GM19397 (cell line): Measurements from ENCODE around the gene EREG.
"Not testable (repeated sequence)": the region's sequence is repeated elsewhere in the genome, so short reads cannot be mapped to it uniquely, and the experiment has no call there.

Experiments used
- ATAC-seq: cut with Tn5 transposase; IDR thresholded peaks from one replicate; pipeline ENCODE4 v1.9.1; 2021; ENCODE audit warnings: mild to moderate bottlenecking, moderate library complexity; ENCODE audit not compliant: unreplicated experiment

EREG gene

DNA sequence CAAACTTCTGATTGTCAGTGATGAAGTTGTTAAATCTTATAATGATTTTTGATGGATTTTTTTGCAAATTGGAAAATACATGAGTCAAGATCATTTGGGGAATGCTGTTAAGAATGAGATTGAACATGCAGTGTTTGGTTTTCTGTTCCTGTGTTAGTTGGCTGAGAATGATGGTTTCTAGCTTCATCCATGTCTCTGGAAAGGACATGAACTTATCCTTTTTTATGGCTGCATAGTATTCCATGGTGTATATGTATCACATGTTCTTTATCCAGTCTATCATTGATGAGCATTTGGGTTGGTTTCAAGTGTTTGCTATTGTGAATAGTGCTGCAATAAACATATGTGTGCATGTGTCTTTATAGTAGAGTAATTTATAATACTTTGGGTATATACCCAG, 24.5 kb upstream of the EREG start:
- ATAC-seq = not testable (repeated sequence)

DNA sequence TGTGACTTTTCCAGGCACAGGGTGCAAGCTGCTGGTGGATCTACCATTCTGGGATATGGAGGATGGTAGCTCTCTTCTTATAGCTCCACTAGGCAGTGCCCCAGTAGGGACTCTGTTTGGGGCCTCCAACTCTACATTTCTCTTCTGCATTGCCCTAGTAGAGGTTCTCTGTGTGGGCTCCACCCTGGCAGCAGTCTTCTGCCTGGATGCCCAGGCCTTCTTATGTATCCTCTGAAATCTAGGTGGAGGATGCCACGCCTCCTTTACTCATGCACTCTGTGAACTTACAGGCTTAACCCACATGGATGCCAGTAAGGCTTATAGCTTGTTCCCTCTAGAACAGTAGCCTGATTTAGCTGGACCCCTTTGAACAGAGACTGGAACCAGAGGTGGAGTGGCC, 20.9 kb upstream of the EREG start:
- ATAC-seq = no peak

DNA sequence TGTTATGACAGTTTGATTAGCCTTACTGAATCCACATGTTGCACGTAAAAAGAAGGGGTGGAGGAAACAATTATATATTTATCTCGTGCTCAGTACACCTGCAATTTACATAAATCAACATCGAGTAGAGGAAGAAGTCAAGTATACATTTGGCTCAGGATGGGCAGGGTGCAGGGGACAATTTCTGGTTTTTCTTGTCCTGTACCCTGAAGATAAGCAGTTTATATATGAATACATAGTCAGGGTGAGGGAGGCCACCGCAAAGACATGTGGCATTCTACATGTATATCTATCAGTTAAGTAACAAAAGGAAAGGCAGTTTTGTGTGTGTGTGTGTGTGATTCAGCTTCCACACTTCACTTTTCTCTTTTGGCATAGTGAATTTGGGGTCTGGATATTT, 11.1 kb upstream of the EREG start:
- ATAC-seq = no peak

DNA sequence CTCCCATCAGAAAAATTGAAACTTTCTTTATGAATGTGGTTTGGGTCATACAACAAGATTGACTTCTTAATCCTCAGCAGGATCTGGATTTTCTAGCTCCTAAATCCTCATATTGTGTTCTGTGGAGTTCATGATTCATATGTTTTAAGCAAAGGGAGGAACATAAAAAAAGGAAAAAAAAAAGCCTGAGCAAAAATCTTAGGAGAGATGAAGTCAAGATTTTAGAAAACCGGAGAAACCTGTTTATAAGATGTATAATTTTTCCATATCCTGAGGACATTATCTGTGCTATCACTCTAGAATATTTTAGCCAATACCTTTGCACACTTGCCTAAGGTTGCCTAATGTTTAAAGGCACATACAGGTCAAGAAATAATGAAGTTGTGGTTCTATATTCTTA, 7.0 kb upstream of the EREG start:
- ATAC-seq = no peak

DNA sequence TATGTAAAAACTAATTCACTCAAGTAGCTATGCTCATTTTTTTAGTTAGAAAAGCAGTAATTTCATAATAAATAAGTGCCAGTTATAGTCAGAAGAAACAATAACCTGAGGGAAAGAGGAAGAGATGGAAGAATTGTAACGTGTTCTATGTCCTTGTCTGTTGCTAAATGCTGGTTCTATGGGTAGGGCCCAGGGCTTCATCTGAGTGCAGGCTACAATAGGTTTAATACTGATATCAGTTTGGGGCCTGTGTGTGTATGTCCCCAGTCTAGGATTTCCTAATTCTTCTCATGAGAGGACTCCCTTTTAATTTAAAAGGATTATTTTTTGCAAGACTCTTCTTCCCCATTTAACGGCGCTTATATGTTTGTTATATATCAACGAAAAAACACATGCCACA, 3.3 kb upstream of the EREG start:
- no peak for ATAC-seq

DNA sequence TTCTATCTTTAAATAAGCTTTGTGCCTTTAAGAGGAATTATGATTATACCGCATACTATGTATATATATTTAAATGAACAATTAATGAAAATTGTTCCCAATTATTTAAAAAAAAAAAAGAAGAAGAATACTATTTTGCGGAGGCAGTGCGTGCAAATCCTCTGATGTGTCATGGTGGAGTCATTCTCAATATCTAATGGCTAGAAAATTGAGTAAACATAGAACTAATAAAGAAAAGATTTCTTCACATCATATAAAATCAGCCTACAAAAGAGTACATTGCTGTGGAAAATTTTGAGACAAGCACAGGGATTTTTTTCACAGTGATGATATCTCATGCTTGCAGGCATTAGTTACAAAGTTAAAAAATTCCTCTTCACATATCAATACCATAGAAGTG, 2.6 kb upstream of the EREG start:
- no peak for ATAC-seq

DNA sequence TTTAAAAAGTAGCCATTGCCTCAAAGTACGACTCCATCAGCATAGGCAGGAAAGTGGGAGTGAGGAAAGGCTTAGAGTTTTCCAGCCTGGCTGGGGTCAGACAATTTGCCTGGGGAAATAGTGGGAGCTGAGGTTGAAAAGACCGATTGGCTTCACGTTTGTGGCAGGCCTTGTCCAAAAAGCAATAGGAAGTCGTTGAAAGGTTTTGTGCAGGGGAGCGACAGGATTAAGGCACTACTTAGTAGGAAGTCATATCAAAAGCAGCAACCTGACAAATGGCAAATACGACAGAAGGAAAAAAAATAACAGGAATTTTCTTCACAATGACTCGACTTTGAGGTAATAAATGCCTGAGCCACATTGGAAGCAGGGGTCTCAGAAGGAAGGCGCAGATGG, 691 bp upstream of the EREG start:
- no peak for ATAC-seq

DNA sequence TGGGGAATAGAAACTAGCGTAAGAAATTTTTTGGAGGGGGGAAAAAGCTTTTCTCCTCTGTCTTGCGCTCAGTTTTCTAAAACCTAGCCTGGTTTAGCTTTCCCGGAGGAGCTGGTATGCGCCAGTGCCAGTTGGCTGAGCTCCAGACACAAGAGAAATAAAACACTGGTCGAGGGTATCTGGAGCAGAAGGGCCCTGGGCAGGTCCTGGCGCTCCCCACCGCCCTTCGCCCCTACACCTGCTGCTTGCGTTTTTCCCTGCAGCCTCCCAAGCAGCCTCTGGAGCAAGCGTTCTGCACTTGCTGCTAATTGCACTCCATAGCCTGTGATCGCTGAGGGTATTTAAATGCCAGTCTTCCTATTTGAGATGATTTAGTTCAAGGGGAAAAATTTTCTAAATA, 816 bp downstream of the EREG start:
- no peak for ATAC-seq

DNA sequence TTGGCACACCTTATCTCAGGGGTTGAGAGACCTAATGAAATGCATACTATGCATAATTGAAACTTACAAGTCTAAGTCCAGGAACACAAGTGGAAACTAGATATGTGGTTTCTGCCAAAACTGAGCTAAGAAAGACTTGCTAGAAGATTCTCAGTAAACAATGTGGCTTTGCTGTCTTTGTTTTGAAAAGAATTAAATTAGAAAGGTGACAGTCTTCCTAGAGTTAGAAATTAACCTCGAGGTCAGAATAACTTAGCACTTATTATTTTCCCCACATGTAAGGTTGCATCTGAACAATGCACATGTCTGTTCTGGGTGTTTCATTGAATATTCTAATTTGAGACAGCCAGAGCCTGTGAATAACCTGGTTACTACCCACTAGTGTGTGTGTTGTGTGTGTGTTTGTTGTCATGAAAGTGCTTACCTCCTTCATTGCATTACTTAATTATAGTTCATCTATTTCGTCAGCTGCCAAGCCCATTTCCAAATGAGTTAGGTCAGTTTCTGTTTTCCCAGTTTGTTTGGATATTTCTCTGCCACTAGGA, 1.5 kb downstream of the EREG start:
- ATAC-seq = peak; percentile 41

DNA sequence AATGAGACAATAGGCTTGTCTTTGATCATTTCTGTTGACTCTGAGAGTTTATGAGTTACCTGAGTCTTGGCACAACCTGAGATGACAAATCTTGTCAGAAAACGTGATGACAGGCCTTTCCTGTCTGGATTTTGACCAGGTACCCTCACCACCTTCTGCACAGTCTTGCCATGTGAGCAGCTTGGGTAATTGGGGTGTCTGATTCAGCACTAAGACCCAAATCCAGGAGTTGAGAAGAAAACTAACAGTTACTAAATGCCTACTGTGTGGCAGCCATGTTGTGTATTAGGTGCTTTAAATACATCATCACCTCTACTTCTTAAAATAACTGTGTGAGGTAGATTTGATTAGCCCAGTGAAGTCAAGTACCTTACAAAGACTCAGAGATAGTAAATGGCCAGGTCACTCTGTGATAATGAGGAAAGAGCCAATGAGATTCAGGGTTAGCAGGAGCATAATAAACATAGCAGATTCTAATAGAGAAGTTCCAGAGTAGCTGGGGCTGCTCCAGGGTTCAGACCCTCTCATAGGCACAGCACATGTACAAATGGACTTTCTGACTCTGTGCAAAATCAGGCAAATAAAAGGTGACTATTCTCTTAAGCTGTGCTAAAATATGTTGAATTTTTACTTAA, 2.8 kb downstream of the EREG start:
- no peak for ATAC-seq

DNA sequence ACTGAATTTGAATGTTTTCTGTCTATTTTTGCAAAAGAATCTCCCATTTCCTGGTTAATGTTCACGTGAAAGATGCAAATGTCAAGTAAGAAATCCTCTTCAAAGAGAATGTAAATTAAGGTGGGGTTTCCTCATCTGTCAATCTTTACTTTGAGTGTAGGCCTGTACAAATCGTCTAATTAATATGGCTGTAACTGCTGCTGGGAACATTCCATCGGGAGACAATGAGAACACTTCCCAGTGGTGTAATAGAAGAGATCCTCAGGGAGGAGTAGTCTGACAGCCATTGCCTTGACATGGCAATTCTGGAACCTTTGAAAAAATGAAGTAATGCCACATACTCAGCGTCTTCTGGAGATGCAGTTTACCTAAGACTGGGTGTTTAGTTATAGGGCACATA, 3.7 kb downstream of the EREG start:
- no peak for ATAC-seq

DNA sequence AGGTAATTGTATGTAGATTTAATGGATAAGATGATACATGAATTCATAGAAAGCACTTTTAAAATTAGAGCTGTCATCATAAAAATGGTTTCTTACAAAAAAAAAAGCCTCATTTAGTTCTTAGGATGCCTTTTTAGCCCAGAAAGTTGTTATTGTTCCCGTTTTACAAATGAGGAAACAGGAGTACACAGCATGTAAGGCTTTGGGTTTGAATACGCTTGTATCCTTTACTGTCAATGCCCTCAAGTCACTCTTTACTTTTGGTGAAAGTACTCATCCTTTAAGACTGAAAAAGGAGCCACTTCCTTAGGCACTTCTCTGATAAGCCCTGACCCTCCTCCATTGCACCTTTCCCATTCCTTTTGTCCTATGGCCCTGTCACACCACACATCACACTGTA, 4.9 kb downstream of the EREG start:
- ATAC-seq = no peak

DNA sequence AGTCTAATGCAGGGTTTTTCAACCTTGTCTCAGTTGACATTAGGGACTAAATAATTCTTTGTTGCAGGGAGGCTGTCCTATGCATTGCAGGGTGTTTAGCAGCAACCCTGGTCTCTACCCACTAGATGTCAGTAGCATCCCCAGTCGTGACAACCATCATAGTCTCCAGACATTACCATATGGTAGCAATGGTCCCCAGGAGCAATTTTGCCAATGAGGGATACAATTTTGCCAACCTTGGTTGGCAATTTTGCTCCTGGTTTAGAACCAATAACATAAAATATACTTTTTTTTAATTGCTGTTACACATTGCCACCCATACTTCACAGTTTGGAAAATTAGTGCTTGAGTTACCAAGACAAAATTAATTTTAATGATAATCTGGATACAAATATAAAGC, 6.0 kb downstream of the EREG start:
- peak; percentile 71 for ATAC-seq

DNA sequence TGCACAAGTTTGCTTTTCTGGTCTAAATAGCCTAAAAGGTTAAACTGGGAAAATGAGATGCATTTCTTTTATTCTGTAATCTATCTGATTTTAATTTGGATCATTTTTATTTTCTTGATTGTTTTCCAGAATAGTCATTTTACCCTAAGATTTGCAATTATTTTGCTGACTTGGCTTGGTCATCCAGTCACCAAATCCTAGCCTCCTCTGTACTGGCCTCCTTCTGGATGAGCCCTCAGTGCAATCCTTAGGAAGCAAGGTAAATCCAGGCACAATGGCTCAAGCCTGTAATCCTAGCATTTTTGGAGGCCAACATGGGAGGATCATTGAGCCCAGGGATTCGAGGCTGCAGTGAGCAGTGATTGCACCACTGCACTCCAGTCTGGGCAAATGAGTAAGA, 9.2 kb downstream of the EREG start:
- no peak for ATAC-seq

DNA sequence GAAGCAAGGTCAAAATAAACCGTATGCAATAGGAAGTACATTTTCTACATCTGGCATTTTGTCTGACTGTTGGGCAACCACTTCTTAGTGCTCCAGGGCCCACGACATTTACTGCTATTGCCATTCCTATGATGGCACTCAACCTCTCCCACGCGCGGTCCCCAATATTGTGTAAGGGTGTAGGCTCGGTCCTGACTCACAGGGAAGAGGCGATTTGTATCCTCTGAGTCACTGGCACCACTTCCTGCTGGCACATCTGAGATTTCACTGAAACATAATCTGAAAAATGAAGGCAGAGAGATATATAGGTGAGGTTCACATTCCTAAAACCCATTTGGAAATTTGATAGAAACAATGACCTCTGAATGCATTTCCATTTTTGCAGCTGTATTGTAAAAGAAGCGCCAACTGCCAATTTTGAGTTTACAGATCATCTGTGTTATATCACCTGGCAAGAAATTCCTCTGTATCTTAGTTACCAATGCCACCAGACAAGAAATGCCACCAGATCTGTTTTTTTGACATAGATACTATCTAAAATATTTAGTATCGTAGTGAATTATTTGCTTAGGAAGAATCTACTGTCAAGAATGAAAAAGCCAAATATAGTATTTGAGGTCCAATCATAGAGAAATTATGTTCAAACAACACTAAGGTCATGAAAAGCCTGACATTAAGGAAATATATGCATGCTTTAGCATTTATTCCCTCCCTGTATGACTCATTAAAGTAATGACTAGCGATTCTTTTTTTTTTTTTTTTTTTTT, 9.8 kb downstream of the EREG start:
- ATAC-seq = no peak

DNA sequence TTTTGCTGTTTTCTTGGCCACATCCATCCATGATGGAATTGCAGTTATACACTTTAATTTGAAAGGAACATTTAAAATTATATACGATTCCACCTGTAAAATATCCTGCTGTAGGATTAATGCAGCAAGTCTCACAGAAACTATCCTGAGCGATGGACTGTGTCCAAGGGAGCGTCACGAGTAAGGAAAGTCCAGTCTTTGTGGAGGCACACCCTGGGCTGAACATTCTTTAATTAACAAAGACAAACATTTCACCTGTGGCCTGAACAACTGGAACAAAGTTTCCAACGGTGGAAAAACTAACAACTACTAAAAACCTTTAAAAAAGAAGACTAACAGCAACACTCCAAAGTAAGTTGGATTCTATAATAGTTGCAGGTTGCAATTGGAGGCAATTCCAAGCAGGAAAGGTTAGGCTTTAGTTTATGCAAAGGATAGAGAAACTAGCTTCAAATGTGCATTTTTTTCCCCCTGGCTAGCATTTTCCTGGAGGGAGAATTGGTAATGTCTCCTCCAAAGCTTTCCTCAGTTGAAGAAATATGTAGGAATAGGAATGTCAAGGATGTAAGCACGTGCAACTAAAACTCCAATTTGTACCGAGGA, 11.0 kb downstream of the EREG start:
- ATAC-seq = no peak

DNA sequence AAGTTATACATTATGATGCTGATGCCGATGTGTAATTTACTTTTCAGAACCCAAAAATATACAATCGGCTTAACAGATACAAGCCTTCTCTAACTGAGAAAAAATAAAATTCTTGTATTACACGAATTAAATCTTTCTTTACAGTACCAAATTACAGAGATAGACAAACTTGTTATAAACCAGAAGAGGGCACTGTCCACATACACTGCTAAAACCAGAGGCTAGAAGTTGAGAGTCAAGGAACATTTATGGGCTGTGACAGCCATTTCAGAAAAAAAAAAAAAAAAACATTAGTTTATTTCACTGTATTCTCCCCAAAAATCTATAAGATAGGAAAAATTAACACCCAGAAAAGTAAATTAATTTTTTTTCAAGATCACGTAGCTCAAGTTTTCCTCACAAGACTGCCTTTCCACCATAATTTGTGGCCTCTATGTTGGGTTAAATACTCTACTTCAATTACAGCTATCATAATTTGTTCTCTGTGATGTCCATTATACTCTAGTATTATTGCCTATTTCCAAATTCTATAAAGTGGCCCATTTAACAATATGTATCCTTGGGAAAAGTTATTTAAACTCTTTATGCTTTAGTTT, 12.0 kb downstream of the EREG start:
- ATAC-seq = no peak

DNA sequence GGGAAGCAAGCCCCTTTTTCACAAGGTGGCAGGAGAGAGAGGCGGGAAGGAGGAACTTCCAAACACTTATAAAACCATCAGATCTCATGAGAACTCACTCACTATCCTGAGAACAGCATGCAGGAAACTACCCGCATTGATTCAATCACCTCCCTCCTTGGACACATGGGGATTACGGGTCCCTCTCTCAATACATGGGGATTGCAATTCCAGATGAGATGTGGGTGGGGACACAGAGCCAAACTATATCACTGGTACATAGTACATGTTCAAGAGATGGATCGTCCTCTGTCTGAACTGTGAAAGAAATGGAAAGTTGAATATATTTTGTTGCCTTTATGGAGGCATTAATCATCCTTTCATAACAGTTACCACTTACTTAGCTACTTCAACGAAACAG, 12.8 kb downstream of the EREG start:
- ATAC-seq = no peak

DNA sequence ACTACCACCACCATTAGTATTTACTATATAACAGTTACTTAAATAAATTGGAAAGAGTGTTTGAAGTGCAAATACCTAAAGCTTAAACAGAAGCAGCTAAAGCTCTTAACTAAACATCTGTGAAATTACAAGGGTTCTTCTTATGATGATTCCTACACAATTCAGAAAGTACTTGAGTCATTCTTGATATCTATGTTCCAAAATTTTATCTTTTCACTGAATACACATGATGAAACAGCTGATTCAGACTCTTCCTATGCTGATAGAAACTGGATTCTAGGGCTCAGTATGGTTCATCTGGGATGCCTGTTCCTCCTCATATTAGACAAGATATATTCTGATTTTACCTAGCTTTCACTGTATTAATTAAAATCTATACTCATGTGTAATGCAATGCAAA, 13.6 kb downstream of the EREG start:
- ATAC-seq = no peak

DNA sequence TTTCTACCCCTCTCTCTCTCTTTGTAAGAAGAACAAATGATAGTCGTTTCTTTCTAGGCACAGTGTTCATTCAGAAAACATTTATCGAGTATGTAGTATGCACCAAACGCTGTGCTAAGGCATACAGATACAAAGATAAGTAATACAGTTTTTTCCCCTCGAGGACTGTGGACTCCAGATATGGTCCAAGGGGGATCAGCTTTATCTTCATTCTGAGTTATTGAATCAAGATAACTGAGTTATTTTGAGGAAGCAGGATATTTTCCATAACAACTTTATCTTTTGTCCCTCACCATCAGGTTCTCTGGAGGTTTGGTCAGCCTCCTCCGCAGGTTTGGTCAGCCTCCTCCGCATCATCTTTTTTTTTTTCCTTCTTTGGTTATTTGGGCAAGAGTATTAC, 15.0 kb downstream of the EREG start:
- ATAC-seq = no peak

DNA sequence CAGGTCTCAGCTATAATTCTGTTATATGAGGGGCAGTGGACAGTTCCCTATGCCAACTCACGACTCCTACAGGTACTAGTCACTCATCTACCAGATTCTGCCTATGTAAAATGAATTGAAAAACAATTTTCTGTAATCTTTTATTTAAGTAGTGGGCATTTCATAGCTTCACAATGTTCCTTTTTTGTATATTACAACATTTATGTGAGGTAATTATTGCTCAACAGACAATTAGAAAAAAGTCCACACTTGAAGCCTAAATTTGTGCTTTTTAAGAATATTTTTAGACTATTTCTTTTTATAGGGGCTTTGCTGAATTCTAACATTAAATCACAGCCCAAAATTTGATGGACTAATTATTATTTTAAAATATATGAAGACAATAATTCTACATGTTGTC, 20.4 kb downstream of the EREG start:
- ATAC-seq = no peak

DNA sequence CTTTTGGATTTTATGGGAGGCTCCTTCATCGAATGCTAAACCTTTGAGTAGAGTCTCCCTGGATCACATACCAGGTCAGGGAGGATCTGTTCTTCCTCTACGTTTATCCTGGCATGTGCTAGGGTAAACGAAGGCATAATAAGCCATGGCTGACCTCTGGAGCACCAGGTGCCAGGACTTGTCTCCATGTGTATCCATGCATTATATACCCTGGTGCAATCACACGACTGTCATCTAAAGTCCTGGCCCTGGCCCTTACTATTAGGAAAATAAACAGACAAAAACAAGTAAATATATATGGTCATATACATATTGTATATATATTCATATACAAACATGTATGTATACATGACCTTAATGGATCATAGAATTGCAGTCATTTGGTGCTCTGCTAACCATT, 21.2 kb downstream of the EREG start:
- ATAC-seq = no peak
